Spleen (tissue), 7 donors: Measurements from ENCODE around the gene POLRMT.

Experiments
- POLR2A ChIP-seq, 3 donors: fragments of 450-650 bp; IDR thresholded peaks; one replicate each; pipeline ENCODE4 v1.5.1; 2017; ENCODE audit warnings: antibody characterized with exemption in 3 of 3, mild to moderate bottlenecking in 1 of 3
- TF ChIP-seq, protein P1 (sequence below), 11 experiments: fragments of 200-600 bp in 7 of 11; fragments of 450-650 bp in 4 of 11; sonication (generic) in 4 of 11; IDR thresholded peaks in 8 of 11; conservative IDR thresholded peaks in 3 of 11; 1 replicate in 7 of 11; 2 replicates in 4 of 11; pipeline versions ENCODE4 v1.4.0 to v1.8.0; 2016 to 2021; ENCODE audit warnings: antibody characterized with exemption in 11 of 11, inconsistent platforms in 4 of 11, mild to moderate bottlenecking in 1 of 11
- donor health status: DM: no; HTN: no; CAD: no; lungs with moderate emphysema.
- donor health status: DM: no; HTN: no; CAD: no.
- donor health status: DM: no; HTN: no; CAD: no.

DNA sequence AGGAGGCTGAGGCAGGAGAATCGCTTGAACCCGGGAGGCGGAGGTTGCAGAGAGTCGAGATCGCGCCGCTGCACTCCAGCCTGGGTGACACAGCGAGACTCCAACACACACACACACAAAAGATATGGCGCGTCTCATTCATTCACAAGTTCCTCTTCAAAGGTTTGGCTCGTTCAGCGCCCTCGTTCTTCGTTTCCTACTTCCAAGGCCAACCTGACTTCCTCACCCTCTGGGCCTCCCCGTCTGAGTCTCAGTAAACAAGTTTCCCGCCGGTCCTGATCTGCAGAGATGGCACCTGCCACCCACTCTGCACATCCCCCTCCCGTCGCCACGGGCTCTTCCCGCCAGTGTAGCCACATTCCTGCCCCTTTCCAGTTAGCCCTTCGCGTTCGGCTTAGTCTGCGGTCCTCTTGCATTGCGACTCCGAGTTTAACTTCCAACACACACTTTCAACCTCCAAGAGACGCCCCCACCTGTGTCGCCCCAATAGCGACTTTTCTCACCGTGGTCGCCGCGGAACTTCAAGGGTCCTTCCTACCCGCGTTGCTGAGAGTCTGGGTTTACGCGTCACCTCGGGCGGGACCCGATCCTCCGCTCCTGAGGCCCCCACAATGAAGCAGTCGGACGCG is 62.3 kb downstream of the POLRMT start:
- TF ChIP-seq, protein P1, sequence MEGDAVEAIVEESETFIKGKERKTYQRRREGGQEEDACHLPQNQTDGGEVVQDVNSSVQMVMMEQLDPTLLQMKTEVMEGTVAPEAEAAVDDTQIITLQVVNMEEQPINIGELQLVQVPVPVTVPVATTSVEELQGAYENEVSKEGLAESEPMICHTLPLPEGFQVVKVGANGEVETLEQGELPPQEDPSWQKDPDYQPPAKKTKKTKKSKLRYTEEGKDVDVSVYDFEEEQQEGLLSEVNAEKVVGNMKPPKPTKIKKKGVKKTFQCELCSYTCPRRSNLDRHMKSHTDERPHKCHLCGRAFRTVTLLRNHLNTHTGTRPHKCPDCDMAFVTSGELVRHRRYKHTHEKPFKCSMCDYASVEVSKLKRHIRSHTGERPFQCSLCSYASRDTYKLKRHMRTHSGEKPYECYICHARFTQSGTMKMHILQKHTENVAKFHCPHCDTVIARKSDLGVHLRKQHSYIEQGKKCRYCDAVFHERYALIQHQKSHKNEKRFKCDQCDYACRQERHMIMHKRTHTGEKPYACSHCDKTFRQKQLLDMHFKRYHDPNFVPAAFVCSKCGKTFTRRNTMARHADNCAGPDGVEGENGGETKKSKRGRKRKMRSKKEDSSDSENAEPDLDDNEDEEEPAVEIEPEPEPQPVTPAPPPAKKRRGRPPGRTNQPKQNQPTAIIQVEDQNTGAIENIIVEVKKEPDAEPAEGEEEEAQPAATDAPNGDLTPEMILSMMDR (IDR thresholded peaks at IDR 0.05 in 8 of 11, conservative IDR thresholded peaks at IDR 0.05 in 3 of 11) = no peak
- no peak for TF ChIP-seq POLR2A (IDR thresholded peaks at IDR 0.05)
